ELF-1 (cell line): ENCODE data around the gene CPED1.
"Not testable (repeated sequence)": the region's sequence is repeated elsewhere in the genome, so short reads cannot be mapped to it uniquely, and the experiment has no call there.

Experiments
- DNase-seq: peaks from one replicate; pipeline ENCODE4 v3.0.0-alpha.2; 2016; ENCODE audit warnings: low read depth, low spot score

The CPED1 gene

GRCh38 chr7:120981117-120981516 lies 7.4 kb upstream of the CPED1 start:
- no peak for DNase-seq

DNA sequence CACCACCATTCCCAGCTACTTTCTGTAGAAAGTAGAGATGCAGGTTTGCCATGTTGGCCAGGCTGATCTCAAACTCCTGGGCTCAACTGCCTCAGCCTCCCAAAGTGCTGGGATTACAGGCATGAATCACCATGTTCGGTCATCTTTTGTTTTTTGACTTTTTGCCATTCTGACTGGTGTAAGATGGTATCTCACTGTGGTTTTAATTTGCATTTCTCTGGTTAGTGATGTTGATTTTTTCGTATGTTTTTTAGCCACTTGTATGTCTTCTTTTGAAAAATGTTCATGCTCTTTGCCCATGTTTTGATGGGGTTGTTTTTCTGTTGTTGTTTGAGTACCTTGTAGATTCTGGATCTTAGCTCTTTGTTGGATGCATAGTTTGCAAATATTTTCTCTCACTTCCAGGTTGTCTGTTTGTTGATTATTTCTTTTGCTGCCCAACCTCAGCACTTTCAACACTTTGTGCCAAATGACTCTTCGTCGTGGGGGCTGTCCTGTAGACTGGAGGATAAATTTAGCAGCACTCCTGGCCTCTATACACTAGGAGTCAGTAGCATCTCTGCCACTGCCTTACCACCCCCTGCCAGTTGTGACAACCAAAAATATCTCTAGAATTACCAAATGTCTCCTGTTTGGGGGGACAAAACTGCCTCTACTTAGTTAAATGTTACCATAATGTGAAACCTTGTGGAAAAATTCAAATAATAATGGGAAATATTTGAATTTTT lies 6.5 kb upstream of the CPED1 start:
- DNase-seq: no peak

DNA sequence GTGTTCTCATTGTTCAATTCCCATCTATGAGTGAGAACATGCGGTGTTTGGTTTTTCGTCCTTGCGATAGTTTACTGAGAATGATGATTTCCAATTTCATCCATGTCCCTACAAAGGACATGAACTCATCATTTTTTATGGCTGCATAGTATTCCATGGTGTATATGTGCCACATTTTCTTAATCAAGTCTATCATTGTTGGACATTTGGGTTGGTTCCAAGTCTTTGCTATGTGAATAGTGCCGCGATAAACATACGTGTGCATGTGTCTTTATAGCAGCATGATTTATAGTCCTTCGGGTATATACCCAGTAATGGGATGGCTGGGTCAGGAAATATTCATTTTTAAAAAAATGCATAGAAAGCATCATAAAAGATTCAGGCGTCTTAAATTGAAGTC lies 4.9 kb upstream of the CPED1 start:
- not testable (repeated sequence) for DNase-seq

GRCh38 chr7:120984406-120984805 lies 4.1 kb upstream of the CPED1 start:
- no peak for DNase-seq

DNA sequence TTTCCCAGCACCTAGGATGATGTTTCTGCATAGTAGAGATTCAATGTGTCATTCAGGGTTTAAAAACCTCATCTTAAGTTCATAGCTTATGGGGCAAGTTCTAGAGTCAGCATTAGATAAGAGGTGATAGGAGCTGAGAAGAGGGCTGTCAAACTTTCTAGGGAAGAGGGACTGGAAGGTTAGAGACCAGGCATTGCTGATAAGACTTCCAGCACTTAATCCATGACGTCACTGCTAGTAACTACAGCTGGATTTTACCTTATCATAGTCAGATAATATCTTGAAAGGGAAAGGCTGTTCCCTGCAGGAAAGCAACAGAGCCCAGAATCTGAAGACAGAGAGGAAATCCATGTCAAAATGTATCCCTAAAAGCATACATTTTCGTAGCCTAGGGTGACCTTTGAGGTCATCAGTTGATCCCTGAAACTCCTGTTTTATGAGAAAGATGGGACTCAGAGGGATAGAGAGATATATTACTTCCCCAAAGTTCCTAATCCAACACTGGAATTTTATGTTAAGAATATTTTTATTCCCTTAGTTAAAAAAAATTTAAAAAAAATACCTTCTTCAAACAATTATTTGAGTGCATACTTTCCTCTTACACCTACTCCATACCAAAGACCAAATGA lies 3.3 kb upstream of the CPED1 start:
- DNase-seq: peak; percentile 12

- DNase-seq: no peak
These were observed 2.7 kb upstream of the CPED1 start for GRCh38 chr7:120985839-120986238.

- no peak for DNase-seq
These were observed 1.9 kb upstream of the CPED1 start for GRCh38 chr7:120986650-120987049.

- no peak for DNase-seq
These were observed 1.2 kb upstream of the CPED1 start for GRCh38 chr7:120987280-120987679.

- peak; percentile 83 for DNase-seq
These were observed 574 bp upstream of the CPED1 start for GRCh38 chr7:120987683-120988590.

DNA sequence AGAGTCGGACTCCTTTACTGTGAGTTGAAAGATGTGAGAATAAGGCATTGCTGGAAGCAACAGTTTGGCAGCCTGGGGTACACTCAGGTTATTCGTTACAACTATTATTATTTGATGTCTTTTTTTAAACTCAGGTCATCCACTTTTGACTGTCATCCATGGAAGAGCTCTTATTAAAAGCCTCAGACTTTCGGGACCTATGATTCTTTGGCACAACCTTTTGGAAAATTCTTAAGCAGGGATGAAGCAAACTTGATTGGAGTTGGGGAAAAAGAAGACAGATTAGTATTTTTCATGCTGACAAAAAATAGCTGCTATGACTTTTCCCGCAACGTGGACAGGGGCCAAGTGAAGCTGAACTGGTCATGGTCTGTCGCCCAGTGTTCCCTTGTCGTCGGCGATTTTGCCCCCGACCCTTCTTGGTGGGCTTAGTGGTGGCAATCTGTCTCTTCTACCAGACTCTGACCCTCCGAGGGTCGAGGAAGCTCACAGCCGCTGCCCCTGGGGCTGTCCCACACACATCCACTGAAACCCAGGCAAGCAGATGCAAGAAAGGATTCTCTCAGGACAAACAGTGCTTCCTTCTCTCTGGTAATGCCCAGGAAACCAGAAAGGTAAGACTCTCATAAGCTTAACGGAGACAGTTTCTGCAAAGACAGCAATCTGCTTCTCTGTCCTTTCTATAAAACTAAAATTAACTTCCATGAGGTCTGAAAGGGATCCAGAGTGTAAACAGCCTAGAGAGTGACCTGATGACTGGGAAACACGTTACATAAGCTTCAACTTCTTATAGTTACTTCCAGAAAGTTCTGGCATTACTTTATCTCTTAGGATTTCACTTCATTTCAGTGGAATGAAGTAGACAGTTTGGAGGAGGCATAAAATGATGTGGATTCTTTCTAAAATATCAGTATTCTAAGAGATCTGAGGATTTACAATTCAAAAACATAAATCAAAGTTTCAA lies 1.0 kb downstream of the CPED1 start:
- DNase-seq: no peak

- DNase-seq: no peak
These were observed 2.1 kb downstream of the CPED1 start for GRCh38 chr7:120990468-120991118.

DNA sequence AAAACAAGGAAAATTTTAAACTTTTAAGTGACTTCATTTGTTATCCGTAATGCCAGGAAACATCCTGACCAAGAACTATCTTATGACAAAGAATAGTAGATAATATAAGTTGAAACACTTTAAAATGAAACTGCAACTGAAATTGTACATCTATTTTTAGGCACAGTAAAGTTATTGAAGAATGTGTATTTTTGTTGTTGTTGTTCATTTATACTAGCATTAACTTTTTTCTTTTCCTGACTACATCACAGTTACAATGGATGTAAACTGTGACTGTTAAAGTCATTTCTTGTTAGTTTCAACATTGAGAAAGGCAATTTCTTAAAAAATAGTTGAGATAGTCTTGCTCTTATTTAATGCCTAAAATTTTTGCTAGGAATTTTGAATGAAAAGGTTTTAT lies 2.6 kb downstream of the CPED1 start:
- DNase-seq: no peak

- no peak for DNase-seq
These were observed 3.1 kb downstream of the CPED1 start for GRCh38 chr7:120991581-120991980.

- no peak for DNase-seq
These were observed 3.9 kb downstream of the CPED1 start for GRCh38 chr7:120992272-120992964.

GRCh38 chr7:120992965-120993494 lies 4.5 kb downstream of the CPED1 start:
- no peak for DNase-seq

DNA sequence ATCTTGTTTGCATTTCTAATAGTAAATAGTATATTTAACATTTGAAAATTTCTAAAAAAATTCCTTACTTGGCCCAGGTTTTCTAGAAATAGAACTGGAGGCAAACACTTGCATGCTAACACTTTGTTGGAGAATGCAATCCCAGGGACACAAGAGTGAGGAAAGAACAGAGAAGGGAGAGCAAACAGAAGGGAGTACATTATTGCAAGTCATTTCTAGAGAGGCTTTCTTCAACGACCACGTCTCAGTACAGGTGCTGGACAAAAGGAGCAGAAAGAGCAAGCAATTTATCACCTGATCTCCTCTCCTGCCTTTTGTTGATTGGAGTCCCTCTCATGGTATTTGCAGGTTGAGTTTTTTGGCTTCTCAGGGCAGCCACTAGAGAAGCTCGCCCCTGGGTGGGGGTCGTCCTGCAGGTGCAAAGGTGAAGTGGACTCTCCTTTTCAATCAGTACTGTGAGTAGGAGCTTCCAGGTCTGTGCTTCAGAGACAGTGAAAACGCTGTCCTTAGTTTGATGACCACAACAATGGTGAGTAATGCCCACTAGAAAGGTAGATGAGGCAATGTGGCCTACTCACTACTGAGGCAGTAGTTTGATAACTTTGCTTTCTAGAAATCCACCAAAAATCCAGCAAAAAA lies 5.2 kb downstream of the CPED1 start:
- no peak for DNase-seq

DNA sequence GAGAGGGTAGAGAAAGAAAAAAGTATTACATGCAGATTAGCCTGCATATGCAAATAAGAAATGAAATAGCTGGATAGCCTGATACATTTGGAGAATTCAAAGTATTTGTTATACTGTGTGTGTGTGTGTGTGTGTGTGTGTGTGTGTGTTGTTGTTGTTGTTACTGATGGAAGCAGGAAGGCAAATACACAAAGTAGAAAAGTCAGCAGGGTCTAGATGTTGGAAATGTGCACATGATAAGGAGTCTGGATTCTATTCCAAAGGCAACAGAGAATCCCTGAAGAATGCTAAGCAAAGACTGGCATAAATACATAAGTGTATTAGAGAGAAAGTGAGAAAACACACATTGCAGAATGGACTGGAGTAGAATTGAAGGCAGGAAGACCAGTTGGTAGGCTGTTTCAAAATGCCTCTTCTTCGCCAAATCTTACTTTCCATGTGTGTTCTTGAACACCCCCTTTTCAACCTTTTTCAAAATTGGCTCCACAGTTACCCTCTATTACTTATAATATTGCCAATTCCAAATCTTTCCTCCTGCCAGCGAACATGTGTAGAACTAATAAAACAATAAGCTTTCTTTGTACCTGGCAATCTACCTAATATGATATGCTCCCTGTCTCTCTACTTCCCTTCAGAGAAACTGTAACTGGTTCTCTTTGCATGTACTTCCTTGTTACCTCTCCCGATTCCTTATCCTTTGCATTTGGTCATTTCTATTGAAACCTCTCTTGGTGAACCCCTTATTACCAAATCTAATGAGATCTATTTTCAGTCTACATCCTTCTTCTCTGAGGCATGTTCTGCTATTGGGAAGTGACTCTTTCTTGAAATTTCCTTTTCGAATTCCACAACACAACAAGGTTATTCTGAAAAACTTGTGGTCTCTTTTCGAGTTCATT lies 6.2 kb downstream of the CPED1 start:
- DNase-seq: no peak

DNA sequence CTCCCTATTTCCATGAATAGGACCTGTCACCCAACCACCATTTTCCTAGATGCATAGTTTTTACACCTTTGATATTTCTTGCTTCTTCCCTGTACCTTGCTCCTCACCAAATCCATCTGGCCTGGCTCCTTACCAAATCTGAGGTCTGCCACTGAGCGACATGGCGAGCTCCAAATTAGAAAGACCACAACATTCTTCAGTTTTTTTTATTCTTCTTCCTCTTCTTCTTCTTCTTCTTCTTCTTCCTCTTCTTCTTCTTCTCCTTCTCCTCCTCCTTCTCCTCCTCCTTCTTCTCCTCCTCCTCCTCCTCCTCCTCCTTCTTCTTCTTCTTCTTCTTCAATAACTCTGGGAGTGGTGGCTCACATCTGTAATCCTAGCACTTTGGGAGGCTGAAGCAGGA lies 7.1 kb downstream of the CPED1 start:
- no peak for DNase-seq
